Gastroesophageal sphincter (tissue), 3 donors: Measurements from ENCODE around the gene STAMBP.

ENCODE experiments used
- POLR2AphosphoS5 ChIP-seq: sonication (generic); formaldehyde crosslinking; IDR thresholded peaks from one replicate; pipeline ENCODE4 v1.6.1; 2017; ENCODE audit warnings: antibody characterized with exemption
- TF ChIP-seq, protein P1 (sequence below), 4 experiments: fragments of 200-600 bp in 2 of 4; fragments of 450-650 bp in 2 of 4; sonication (generic) in 1 of 4; IDR thresholded peaks; one replicate each; pipeline ENCODE4 v1.5.1; 2017 to 2019; ENCODE audit warnings: antibody characterized with exemption in 4 of 4, mild to moderate bottlenecking in 2 of 4, moderate library complexity in 2 of 4

DNA sequence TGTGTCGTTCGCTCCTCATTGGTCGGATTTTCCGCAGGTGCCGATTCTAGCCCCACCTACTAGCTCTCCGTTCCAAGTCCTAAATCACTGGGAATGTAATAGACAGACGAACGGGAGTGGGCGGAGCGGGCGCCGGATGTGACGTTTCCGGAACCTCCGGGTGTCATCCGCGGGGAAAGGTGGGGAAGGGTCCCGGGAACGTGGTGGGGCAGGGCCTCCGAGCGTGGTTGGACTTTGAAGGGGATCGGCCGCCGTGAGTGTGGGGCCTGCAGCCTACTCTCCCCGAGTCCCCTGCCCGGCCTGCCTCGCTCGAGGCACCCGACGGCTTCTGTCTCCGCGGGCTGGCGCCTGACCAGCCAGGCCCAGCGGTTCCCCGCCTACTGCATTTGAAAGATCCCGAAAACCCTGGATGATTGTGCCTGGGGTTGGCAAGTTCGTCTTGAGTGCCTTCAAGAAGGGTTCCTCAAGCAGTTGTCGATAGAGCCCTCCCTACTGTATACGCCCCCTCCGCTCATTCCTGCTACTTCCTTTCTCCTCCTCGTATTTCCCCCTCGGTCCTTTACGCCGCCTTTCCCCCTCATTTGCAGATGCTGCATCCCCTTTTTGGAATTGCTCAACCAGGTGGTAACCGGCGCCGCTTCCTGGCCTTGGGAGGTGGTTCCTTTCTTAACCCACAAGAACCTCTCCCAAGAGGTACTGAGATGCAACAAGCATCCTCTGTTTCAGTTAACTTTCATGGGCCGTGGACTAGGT is at the start of gene STAMBP:
- TF ChIP-seq, protein P1, sequence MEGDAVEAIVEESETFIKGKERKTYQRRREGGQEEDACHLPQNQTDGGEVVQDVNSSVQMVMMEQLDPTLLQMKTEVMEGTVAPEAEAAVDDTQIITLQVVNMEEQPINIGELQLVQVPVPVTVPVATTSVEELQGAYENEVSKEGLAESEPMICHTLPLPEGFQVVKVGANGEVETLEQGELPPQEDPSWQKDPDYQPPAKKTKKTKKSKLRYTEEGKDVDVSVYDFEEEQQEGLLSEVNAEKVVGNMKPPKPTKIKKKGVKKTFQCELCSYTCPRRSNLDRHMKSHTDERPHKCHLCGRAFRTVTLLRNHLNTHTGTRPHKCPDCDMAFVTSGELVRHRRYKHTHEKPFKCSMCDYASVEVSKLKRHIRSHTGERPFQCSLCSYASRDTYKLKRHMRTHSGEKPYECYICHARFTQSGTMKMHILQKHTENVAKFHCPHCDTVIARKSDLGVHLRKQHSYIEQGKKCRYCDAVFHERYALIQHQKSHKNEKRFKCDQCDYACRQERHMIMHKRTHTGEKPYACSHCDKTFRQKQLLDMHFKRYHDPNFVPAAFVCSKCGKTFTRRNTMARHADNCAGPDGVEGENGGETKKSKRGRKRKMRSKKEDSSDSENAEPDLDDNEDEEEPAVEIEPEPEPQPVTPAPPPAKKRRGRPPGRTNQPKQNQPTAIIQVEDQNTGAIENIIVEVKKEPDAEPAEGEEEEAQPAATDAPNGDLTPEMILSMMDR (IDR thresholded peaks at IDR 0.05), result peak in 1 of 4 experiments; percentile 8
- TF ChIP-seq POLR2AphosphoS5, result peak; percentile 78
